SH-SY5Y (cell line): ENCODE measurements around the gene GJB2.

Source experiments
- GATA2 ChIP-seq: IDR thresholded peaks from 2 replicates; pipeline ENCODE4 v1.6.1; 2011; ENCODE audit warnings: mild to moderate bottlenecking, low read depth, low read length
- GATA3 ChIP-seq: IDR thresholded peaks from 2 replicates; pipeline ENCODE4 v1.6.1; 2011; ENCODE audit warnings: low read depth, mild to moderate bottlenecking, low read length, moderate library complexity

DNA sequence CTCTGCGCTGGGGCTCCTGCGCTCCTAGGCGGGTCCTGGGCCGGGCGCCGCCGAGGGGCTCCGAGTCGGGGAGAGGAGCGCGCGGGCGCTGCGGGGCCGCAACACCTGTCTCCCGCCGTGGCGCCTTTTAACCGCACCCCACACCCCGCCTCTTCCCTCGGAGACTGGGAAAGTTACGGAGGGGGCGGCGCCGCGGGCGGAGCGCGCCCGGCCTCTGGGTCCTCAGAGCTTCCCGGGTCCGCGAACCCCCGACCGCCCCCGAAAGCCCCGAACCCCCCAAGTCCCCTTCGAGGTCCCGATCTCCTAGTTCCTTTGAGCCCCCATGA lies at the start of gene GJB2:
- no peak for TF ChIP-seq GATA2
- TF ChIP-seq GATA3 = no peak
